Measurements from ENCODE around the gene GRK5. TPM values are rescaled to one million over a fixed set of nuclear protein-coding genes. Genes with fewer than 3 reads are reported as not detected.
"Not testable (repeated sequence)": the region's sequence is repeated elsewhere in the genome, so short reads cannot be mapped to it uniquely, and the experiment has no call there.

Gene GRK5
- total RNA-seq, 1 experiment from 2014 or later = 4.5 TPM

- Histone ChIP-seq H3K4me2 (ENCODE audit: low read length) (peak overlapping the region; percentile 74), H3K27ac (ENCODE audit: low read length) (peak overlapping the region; percentile 72), H4K20me1 (ENCODE audit: low read length) (no peaks in the 10 kb centered on the region), H3K79me2 (ENCODE audit: low read length) (no peaks in the 10 kb centered on the region), H3K9me3 (ENCODE audit: low read length) (no peaks in the 10 kb centered on the region), H3F3A (ENCODE audit: low read length, unreplicated experiment) (no peaks in the 10 kb centered on the region), H3K36me3 (ENCODE audit: low read depth, low read length) (no peaks in the 10 kb centered on the region), H3K27me3 (ENCODE audit: low read length) (no peaks in the 10 kb centered on the region), H3K9me2 (replicated peaks; ENCODE audit: low read length) (no peaks in the 10 kb centered on the region), H3K9ac (ENCODE audit: low read length) (no peak overlapping the region), H3K4me3 (ENCODE audit: low read length) (no peak overlapping the region), H3K4me1 (ENCODE audit: insufficient read depth, low read length) (peaks cover 36% of the 10 kb centered on the region), H2AFZ (ENCODE audit: low read length) (no peak overlapping the region)
- BruUV-seq (replicated peaks) = no TSS peak
- CTCF ChIA-PET = interaction anchor here (0.6 kb wide), 1 partner anchor 263 kb away, joined by 5 read pairs; no protein-coding TSS in a partner anchor
- DNase-seq = peak; percentile 13
- no peak for TF ChIP-seq EZH2 (IDR thresholded peaks at IDR 0.05; ENCODE audit: low read length, unreplicated experiment)
- POLR2A ChIA-PET (ENCODE audit: unreplicated experiment) = no interaction called here
- intact Hi-C loops (cut with micrococcal nuclease) = no loop called here
- no peak for ATAC-seq
These were observed 254.6 kb downstream of the GRK5 start for GRCh38 chr10:119461923-119462322.

- Histone ChIP-seq H3K9ac (ENCODE audit: low read length) (no peak overlapping the region), H3K27me3 (ENCODE audit: low read length) (no peaks in the 10 kb centered on the region), H3K4me2 (ENCODE audit: low read length) (no peak overlapping the region), H3F3A (ENCODE audit: low read length, unreplicated experiment) (no peaks in the 10 kb centered on the region), H3K79me2 (ENCODE audit: low read length) (no peaks in the 10 kb centered on the region), H3K9me2 (replicated peaks; ENCODE audit: low read length) (no peaks in the 10 kb centered on the region), H4K20me1 (ENCODE audit: low read length) (no peaks in the 10 kb centered on the region), H3K27ac (ENCODE audit: low read length) (no peak overlapping the region), H3K4me1 (ENCODE audit: insufficient read depth, low read length) (peaks cover 38% of the 10 kb centered on the region), H2AFZ (ENCODE audit: low read length) (no peak overlapping the region), H3K4me3 (ENCODE audit: low read length) (no peak overlapping the region), H3K9me3 (ENCODE audit: low read length) (no peaks in the 10 kb centered on the region), H3K36me3 (ENCODE audit: low read depth, low read length) (no peaks in the 10 kb centered on the region)
- POLR2A ChIA-PET (ENCODE audit: unreplicated experiment) = no interaction called here
- BruUV-seq (replicated peaks) = no TSS peak
- no peak for DNase-seq
- no peak for ATAC-seq
- TF ChIP-seq EZH2phosphoT487 (IDR thresholded peaks at IDR 0.05; ENCODE audit: borderline replicate concordance, low read length) (no peak), CTCF (conservative IDR thresholded peaks at IDR 0.05; ENCODE audit: low read depth, low read length) (no peak), EZH2 (IDR thresholded peaks at IDR 0.05; ENCODE audit: low read length, unreplicated experiment) (no peak)
- CTCF ChIA-PET = no interaction called here
- intact Hi-C loops (cut with micrococcal nuclease) = no loop called here
These were observed 255.4 kb downstream of the GRK5 start for GRCh38 chr10:119462773-119463172.

GRCh38 chr10:119463195-119463594 is 255.8 kb downstream of the GRK5 start:
- H3K79me2 ChIP-seq (ENCODE audit: low read length); CTCF ChIA-PET; H2AFZ ChIP-seq (ENCODE audit: low read length); POLR2A ChIA-PET (ENCODE audit: unreplicated experiment); H3K27ac ChIP-seq (ENCODE audit: low read length); H3K4me2 ChIP-seq (ENCODE audit: low read length); H3K9me3 ChIP-seq (ENCODE audit: low read length); BruUV-seq (replicated peaks); H3K36me3 ChIP-seq (ENCODE audit: low read depth, low read length); intact Hi-C loops (cut with micrococcal nuclease); H3K9me2 ChIP-seq (replicated peaks; ENCODE audit: low read length); H3F3A ChIP-seq (ENCODE audit: low read length, unreplicated experiment); H3K27me3 ChIP-seq (ENCODE audit: low read length); H3K9ac ChIP-seq (ENCODE audit: low read length); H3K4me3 ChIP-seq (ENCODE audit: low read length); H4K20me1 ChIP-seq (ENCODE audit: low read length); ATAC-seq; DNase-seq: not testable (repeated sequence)
- peaks cover 38% of the 10 kb centered on the region for H3K4me1 ChIP-seq (ENCODE audit: insufficient read depth, low read length)

GRCh38 chr10:119465085-119465484 is 257.7 kb downstream of the GRK5 start:
- H4K20me1 ChIP-seq (ENCODE audit: low read length) = no peaks in the 10 kb centered on the region
- no peaks in the 10 kb centered on the region for H3K36me3 ChIP-seq (ENCODE audit: low read depth, low read length)
- DNase-seq (no peak), ATAC-seq (no peak)
- TF ChIP-seq EZH2 (IDR thresholded peaks at IDR 0.05; ENCODE audit: low read length, unreplicated experiment) (no peak), CTCF (conservative IDR thresholded peaks at IDR 0.05; ENCODE audit: low read depth, low read length) (no peak), EZH2phosphoT487 (IDR thresholded peaks at IDR 0.05; ENCODE audit: borderline replicate concordance, low read length) (no peak)
- peaks cover 49% of the 10 kb centered on the region for H3K4me1 ChIP-seq (ENCODE audit: insufficient read depth, low read length)
- no peaks in the 10 kb centered on the region for H3K27me3 ChIP-seq (ENCODE audit: low read length)
- no peak overlapping the region for H3K9ac ChIP-seq (ENCODE audit: low read length)
- no peak overlapping the region for H2AFZ ChIP-seq (ENCODE audit: low read length)
- no TSS peak for BruUV-seq (replicated peaks)
- POLR2A ChIA-PET (ENCODE audit: unreplicated experiment) = no interaction called here
- H3K27ac ChIP-seq (ENCODE audit: low read length) = no peak overlapping the region
- no peak overlapping the region for H3K4me3 ChIP-seq (ENCODE audit: low read length)
- intact Hi-C loops (cut with micrococcal nuclease) = no loop called here
- no peaks in the 10 kb centered on the region for H3K9me2 ChIP-seq (replicated peaks; ENCODE audit: low read length)
- no peaks in the 10 kb centered on the region for H3F3A ChIP-seq (ENCODE audit: low read length, unreplicated experiment)
- CTCF ChIA-PET = no interaction called here
- H3K79me2 ChIP-seq (ENCODE audit: low read length) = no peaks in the 10 kb centered on the region
- no peaks in the 10 kb centered on the region for H3K9me3 ChIP-seq (ENCODE audit: low read length)
- no peak overlapping the region for H3K4me2 ChIP-seq (ENCODE audit: low read length)
